Keratinocyte (primary cell): ENCODE data around the gene TMEM169. TPM values are rescaled to one million over a fixed set of nuclear protein-coding genes. Genes with fewer than 3 reads are reported as not detected.
A peak's percentile ranks its signal among the peaks of the same experiment; 100 is the strongest.

Experiments used
- DNase-seq: peaks from one replicate; pipeline ENCODE4 v3.0.0-alpha.2; 2011; ENCODE audit warnings: low read depth, missing footprints, low spot score
- FAIRE-seq: peaks from 2 replicates; lab custom pipeline; 2011; peaks lifted over from hg19 to GRCh38; lab: Jason Lieb, UNC
- H2AFZ ChIP-seq: 2 replicates; pipeline ENCODE4 v1.6.0; 2012; ENCODE audit warnings: low read length, control low read depth, inconsistent platforms; ENCODE audit not compliant: control insufficient read depth
- H3K27ac ChIP-seq: 2 replicates; pipeline ENCODE4 v1.5.1; 2011; ENCODE audit warnings: low read length; ENCODE audit not compliant: control insufficient read depth, insufficient read depth
- H3K27me3 ChIP-seq: 3 replicates; pipeline ENCODE4 v1.6.0; 2011; ENCODE audit warnings: low read length; ENCODE audit not compliant: control insufficient read depth, insufficient read depth; ENCODE audit errors: extremely low read depth
- H3K36me3 ChIP-seq, 2 experiments: 2 replicates in 1 of 2; 3 replicates in 1 of 2; pipeline ENCODE4 v1.5.1; 2011; ENCODE audit warnings: low read length in 2 of 2, mild to moderate bottlenecking in 1 of 2; ENCODE audit not compliant: control insufficient read depth in 2 of 2, insufficient read depth in 2 of 2; ENCODE audit errors: extremely low read depth in 1 of 2
- H3K4me1 ChIP-seq: 3 replicates; pipeline ENCODE4 v1.5.1; 2011; ENCODE audit warnings: low read length; ENCODE audit not compliant: control insufficient read depth, insufficient read depth; ENCODE audit errors: extremely low read depth
- H3K4me2 ChIP-seq: 3 replicates; pipeline ENCODE4 v1.6.0; 2011; ENCODE audit warnings: low read depth, low read length; ENCODE audit not compliant: control insufficient read depth, insufficient read depth; ENCODE audit errors: extremely low read depth
- H3K4me3 ChIP-seq, 3 experiments: fragments of 200-600 bp in 1 of 3; sonication (generic) in 1 of 3; 2 replicates in 2 of 3; 3 replicates in 1 of 3; pipeline ENCODE4 v1.5.1; 2011 to 2016; ENCODE audit warnings: low read length in 3 of 3, mild to moderate bottlenecking in 3 of 3, control low read depth in 2 of 3, inconsistent platforms in 1 of 3, low read depth in 1 of 3, mixed read lengths in 1 of 3, mixed run types in 1 of 3, moderate library complexity in 1 of 3; ENCODE audit not compliant: control insufficient read depth in 2 of 3, insufficient read depth in 2 of 3; ENCODE audit errors: extremely low read depth in 1 of 3
- H3K79me2 ChIP-seq: 2 replicates; pipeline ENCODE4 v1.6.0; 2012; ENCODE audit warnings: low read length; ENCODE audit not compliant: control insufficient read depth, insufficient read depth
- H3K9ac ChIP-seq: 3 replicates; pipeline ENCODE4 v1.6.0; 2011; ENCODE audit warnings: low read length; ENCODE audit not compliant: control insufficient read depth, insufficient read depth; ENCODE audit errors: extremely low read depth
- H3K9me1 ChIP-seq: 3 replicates; pipeline ENCODE4 v1.6.0; 2011; ENCODE audit warnings: low read length; ENCODE audit not compliant: control insufficient read depth, insufficient read depth; ENCODE audit errors: extremely low read depth
- H3K9me3 ChIP-seq: 2 replicates; pipeline ENCODE4 v1.5.1; 2012; ENCODE audit warnings: low read depth, low read length; ENCODE audit not compliant: control insufficient read depth
- H4K20me1 ChIP-seq: 3 replicates; pipeline ENCODE4 v1.6.0; 2011; ENCODE audit warnings: low read length; ENCODE audit not compliant: control insufficient read depth, insufficient read depth; ENCODE audit errors: extremely low read depth
- CTCF ChIP-seq, 3 experiments: IDR thresholded peaks in 1 of 3; conservative IDR thresholded peaks in 1 of 3; optimal IDR thresholded peaks in 1 of 3; 2 replicates in 2 of 3; 3 replicates in 1 of 3; pipeline versions ENCODE3 to v1.5.1; 2011; ENCODE audit warnings: low read length in 3 of 3, mild to moderate bottlenecking in 3 of 3, moderate library complexity in 2 of 3, control low read depth in 1 of 3, inconsistent platforms in 1 of 3; ENCODE audit not compliant: insufficient read depth in 2 of 3; ENCODE audit errors: extremely low read depth in 1 of 3
- EZH2 ChIP-seq: IDR thresholded peaks from one replicate; pipeline ENCODE4 v1.6.1; 2012; ENCODE audit warnings: inconsistent platforms, mild to moderate bottlenecking, low read length, moderate library complexity
- dilution Hi-C: fragments of 300-500 bp; cut with MboI; formaldehyde crosslinking; loops from one replicate; pipeline ENCODE4 v1.7.0; 2020; ENCODE audit warnings: low sequenced_read_pairs; ENCODE audit not compliant: extremely low pct_ligation_motif_present
- polyA plus RNA-seq, 5 experiments: library from polyadenylated mRNA; depleted of rRNA in 3 of 5; stranded (reverse) in 3 of 5; stranded (forward) in 1 of 5; unstranded in 1 of 5; fragments of >200 nt; gene quantifications; 1 replicate in 1 of 5; 2 replicates in 3 of 5; 3 replicates in 1 of 5; pipeline versions ENCODE4 v1.2.1 to v1.2.3, GENCODE V29; 2011 to 2012; ENCODE audit warnings: missing spikeins in 2 of 5, low read depth in 1 of 5, low replicate concordance in 1 of 5

The TMEM169 gene
- polyA plus RNA-seq, 1 donor (not counting 4 experiments of a cell fraction or from before 2014, with no cell fraction given), result not detected

DNA sequence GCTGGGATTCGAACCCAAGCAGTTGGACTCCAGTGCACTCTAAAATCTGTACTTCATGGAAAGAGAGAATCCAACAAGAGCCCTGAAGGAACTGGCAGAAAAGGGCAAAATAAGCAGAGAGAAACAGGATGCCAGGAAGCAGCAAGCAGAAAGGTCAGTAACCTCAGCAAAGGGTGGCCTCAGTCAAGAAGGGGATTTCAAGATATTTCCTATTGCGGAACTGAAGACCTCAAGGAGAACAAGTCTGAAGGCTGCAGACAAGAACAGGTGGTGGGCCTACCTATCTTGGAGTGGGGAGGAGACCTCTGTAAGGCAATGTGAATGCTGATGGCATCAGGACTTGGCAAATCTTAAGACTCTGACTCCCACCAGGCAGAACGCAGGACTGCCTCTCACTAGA, 48.3 kb upstream of the TMEM169 start:
- Histone ChIP-seq H3K36me3 (no peaks in the 10 kb centered on the region), H3K4me3 (no peak overlapping the region), H3K9me1 (no peaks in the 10 kb centered on the region), H3K27ac (no peak overlapping the region), H3K27me3 (no peaks in the 10 kb centered on the region), H3K79me2 (no peaks in the 10 kb centered on the region), H3K9ac (no peak overlapping the region), H4K20me1 (no peaks in the 10 kb centered on the region), H2AFZ (no peak overlapping the region), H3K4me1 (peaks cover 9% of the 10 kb centered on the region), H3K9me3 (no peaks in the 10 kb centered on the region), H3K4me2 (no peak overlapping the region)
- no peak for TF ChIP-seq EZH2
- no peak for TF ChIP-seq CTCF (optimal IDR thresholded peaks at IDR 0.05 in 1 of 3, IDR thresholded peaks at IDR 0.05 in 1 of 3, conservative IDR thresholded peaks at IDR 0.05 in 1 of 3; ENCODE audit: extremely low read depth in 1 of 3, insufficient read depth in 2 of 3, low read length in 3 of 3)
- dilution Hi-C loops, result no loop called here
- DNase-seq (no peak), FAIRE-seq (no peak)

GRCh38 chr2:216034065-216034464, 47.7 kb upstream of the TMEM169 start:
- DNase-seq, result peak; percentile 61
- Histone ChIP-seq H3K36me3 (no peaks in the 10 kb centered on the region), H4K20me1 (no peaks in the 10 kb centered on the region), H3K9ac (no peak overlapping the region), H2AFZ (no peak overlapping the region), H3K9me1 (no peaks in the 10 kb centered on the region), H3K4me2 (no peak overlapping the region), H3K27me3 (no peaks in the 10 kb centered on the region), H3K27ac (no peak overlapping the region), H3K4me1 (peaks cover 9% of the 10 kb centered on the region), H3K9me3 (no peaks in the 10 kb centered on the region), H3K4me3 (no peak overlapping the region), H3K79me2 (no peaks in the 10 kb centered on the region)
- TF ChIP-seq EZH2, result no peak
- peak; percentile 79 to 95 (median 87) for TF ChIP-seq CTCF (optimal IDR thresholded peaks at IDR 0.05 in 1 of 3, IDR thresholded peaks at IDR 0.05 in 1 of 3, conservative IDR thresholded peaks at IDR 0.05 in 1 of 3; ENCODE audit: extremely low read depth in 1 of 3, insufficient read depth in 2 of 3, low read length in 3 of 3)
- peak; percentile 59 for FAIRE-seq
- dilution Hi-C loops, result no loop called here
